GM12891 (cell line): ENCODE data around the gene MAPK14.

Source experiments
- POLR2A ChIP-seq: IDR thresholded peaks from 2 replicates; pipeline ENCODE4 v1.6.1; 2011; ENCODE audit warnings: low read depth, low read length, control low read depth
- POLR2AphosphoS5 ChIP-seq: IDR thresholded peaks from 2 replicates; pipeline ENCODE4 v1.6.1; 2011; ENCODE audit warnings: low read depth, low read length, control low read depth
- POU2F2 ChIP-seq: IDR thresholded peaks from 2 replicates; pipeline ENCODE4 v1.6.1; 2011; ENCODE audit warnings: low read depth, mild to moderate bottlenecking, control low read depth, low read length, moderate library complexity
- TAF1 ChIP-seq: IDR thresholded peaks from 2 replicates; pipeline ENCODE4 v1.6.1; 2011; ENCODE audit warnings: low read depth, low read length, control low read depth

DNA sequence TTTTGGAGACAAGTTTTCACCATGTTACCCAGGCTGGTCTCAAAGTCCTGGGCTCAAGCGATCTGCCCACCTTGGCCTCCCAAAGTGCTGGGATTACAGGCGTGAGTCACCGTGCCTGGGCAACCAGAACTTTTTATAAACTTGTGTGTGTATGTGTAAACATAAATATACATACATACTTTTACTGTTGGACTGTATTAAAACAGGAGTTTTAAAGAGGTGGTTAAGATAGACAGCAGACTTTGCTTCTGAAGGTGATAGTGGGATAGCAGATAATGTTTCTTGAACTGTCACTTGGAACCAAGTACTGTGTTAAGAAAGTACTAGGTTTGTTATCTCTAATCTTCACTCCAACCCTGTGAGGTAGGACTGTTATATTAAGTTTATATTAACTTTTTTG, 74.1 kb downstream of the MAPK14 start:
- TF ChIP-seq POLR2A (no peak), POLR2AphosphoS5 (no peak), TAF1 (no peak), POU2F2 (no peak)
